ENCODE data around the gene ZC3H6.

DNA sequence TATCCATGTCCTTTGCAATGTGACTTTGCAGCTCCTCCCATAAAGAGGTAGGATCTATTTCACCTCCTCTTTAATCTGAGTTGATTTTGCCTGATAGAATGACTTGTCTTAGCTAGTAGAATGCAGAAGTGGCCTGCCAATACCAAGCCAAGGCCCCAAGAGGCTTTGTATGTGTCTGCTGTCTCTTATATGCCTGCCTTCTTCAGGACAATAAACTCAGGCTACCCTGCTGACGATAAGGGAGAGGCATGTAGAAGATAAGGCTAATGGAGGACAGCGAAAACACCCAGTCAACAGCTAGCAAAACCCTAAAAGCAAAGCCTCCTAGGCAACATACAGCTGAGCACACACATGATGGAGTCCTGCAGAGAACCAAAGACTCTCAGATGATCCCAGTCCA is 18.7 kb upstream of the ZC3H6 start:
- TF ChIP-seq CTCF (IDR thresholded peaks at IDR 0.05) = no peak
- no peak for TF ChIP-seq POLR2A (IDR thresholded peaks at IDR 0.05)
